Stimulated activated memory B cell treated with anti-CD40 and anti-IgM and Interleukin-4, amounts not matched to agents 10 μg/mL and 1 μg/mL and 100 μg/mL, for 72 hours (primary cell): ENCODE data around the gene BACE1-AS.
"Not testable (repeated sequence)": the region's sequence is repeated elsewhere in the genome, so short reads cannot be mapped to it uniquely, and the experiment has no call there.

Source experiments
- ATAC-seq: fragments of 150-1000 bp; cut with Tn5 transposase; 2 replicates; pipeline ENCODE4 v1.10.0; 2021
- H3K27ac Mint-ChIP-seq: one replicate; pipeline ENCODE4 v1.8.0; 2022; ENCODE audit warnings: mild to moderate bottlenecking, mixed read lengths
- H3K27me3 Mint-ChIP-seq: one replicate; pipeline ENCODE4 v1.8.0; 2022; ENCODE audit warnings: mixed read lengths
- H3K36me3 Mint-ChIP-seq: one replicate; pipeline ENCODE4 v1.8.0; 2022; ENCODE audit warnings: mixed read lengths
- H3K4me1 Mint-ChIP-seq: one replicate; pipeline ENCODE4 v1.8.0; 2022; ENCODE audit warnings: mixed read lengths
- H3K4me3 Mint-ChIP-seq: one replicate; pipeline ENCODE4 v1.8.0; 2022; ENCODE audit warnings: mild to moderate bottlenecking, moderate library complexity, mixed read lengths
- H3K9me3 Mint-ChIP-seq: one replicate; pipeline ENCODE4 v1.8.0; 2022; ENCODE audit warnings: mixed read lengths

Gene BACE1-AS

DNA sequence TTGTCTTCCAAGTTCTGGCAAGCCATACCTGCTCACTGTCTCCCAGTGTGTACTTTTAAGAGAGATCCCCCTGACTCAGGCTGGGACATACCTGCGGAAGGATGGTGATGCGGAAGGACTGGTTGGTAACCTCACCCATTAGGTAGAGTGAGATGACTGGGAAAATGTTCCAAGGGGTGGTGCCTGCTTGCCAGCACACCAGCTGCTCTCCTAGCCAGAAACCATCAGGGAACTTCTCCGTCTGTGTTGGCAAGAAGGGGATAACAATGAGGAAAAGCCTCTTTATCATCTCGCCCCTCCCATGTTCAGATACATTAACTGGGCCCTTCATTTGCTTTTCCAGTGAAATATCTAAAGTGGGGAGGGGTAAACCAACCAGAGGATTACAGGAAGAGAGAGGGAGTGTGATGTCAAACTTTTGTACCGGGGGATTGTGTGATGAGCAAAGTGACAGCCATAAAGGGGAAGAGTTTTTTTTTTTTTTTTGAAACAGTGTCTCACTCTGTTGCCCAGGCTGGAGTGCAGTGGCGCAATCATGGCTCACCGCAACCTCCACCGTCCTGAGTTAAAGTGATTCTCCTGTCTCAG is at the start of gene BACE1-AS:
TSS of gene BACE1-AS (plus strand) at position 538 of the 588 bp plus-strand sequence.
- Mint-ChIP-seq H3K36me3 (peaks cover 41% of the 10 kb centered on the region), H3K4me1 (no peaks in the 10 kb centered on the region), H3K9me3 (no peaks in the 10 kb centered on the region), H3K27ac (no peak within 1 kb of the TSS), H3K4me3 (no peak within 1 kb of the TSS), H3K27me3 (no peaks in the 10 kb centered on the region)
- no peak for ATAC-seq

DNA sequence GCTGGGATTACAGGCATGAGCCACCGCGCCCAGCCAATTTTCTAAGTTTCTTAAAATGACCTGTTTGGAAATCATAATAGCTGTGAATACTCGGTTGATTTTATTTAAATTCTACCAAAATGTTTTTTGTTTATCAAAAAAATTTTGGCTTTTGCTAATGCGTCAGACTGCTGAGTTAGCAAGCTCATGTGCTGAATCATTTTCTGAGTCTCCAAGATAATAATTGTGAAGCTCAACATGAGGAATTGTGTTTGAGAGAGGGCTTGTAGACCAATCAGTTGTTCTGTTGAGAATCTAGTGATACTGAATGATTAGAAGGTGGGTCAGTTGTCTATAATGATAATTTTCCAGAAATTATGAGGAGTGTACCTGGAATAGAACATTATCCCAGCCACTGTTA is 42.8 kb upstream of the BACE1-AS start:
- H3K36me3 Mint-ChIP-seq, result peaks cover 56% of the 10 kb centered on the region
- no peaks in the 10 kb centered on the region for H3K27me3 Mint-ChIP-seq
- no peaks in the 10 kb centered on the region for H3K9me3 Mint-ChIP-seq
- H3K27ac Mint-ChIP-seq, result no peak overlapping the region
- H3K4me1 Mint-ChIP-seq, result no peaks in the 10 kb centered on the region
- H3K4me3 Mint-ChIP-seq, result no peak overlapping the region
- ATAC-seq, result no peak

DNA sequence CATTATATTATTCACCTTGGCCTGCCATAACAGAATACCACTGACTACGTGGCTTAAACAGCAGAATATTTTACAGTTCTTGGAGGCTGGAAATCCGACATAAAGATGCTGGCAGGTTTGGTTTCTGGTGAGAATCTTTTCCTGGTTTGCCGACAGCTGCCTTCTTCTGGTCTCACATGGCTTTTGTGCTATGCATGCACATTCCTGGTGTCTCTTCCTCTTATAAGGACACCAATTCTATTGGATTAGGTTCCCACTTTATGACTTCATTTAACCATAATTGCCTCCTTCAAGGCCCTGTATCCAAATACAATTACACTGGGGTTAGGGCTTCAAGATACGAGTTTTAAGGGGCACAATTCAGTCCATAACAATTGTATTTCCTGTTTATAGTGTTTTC is 41.6 kb upstream of the BACE1-AS start:
- Mint-ChIP-seq H3K27me3 (no peaks in the 10 kb centered on the region), H3K27ac (no peak overlapping the region), H3K4me1 (no peaks in the 10 kb centered on the region)

DNA sequence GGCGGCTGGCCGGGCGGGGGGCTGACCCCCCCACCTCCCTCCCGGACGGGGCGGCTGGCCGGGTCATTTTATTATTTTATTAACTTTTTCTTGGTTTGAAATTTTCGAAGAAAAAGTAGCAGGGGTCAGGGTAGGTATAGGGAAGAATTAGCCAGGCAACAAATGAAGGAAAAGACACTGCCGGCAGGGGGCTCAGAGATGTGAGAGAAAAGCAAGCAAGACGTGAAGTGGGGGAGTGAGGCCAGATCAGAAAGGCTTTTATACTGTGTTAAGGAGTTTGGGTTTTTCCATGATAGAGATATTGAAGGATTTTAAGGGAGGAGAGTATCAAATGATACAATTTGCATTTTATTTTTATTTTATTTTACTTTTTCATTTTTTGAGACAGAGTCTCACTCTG is 39.6 kb upstream of the BACE1-AS start:
- H3K27me3 Mint-ChIP-seq, result no peaks in the 10 kb centered on the region
- H3K36me3 Mint-ChIP-seq, result peaks cover 61% of the 10 kb centered on the region
- H3K27ac Mint-ChIP-seq, result no peak overlapping the region
- ATAC-seq, result no peak
- H3K4me3 Mint-ChIP-seq, result no peak overlapping the region
- H3K9me3 Mint-ChIP-seq, result no peaks in the 10 kb centered on the region
- no peaks in the 10 kb centered on the region for H3K4me1 Mint-ChIP-seq

More for the DNA sequence above, 41.6 kb upstream of the BACE1-AS start:
- peaks cover 55% of the 10 kb centered on the region for H3K36me3 Mint-ChIP-seq
- ATAC-seq, result no peak
- no peak overlapping the region for H3K4me3 Mint-ChIP-seq
- no peaks in the 10 kb centered on the region for H3K9me3 Mint-ChIP-seq

DNA sequence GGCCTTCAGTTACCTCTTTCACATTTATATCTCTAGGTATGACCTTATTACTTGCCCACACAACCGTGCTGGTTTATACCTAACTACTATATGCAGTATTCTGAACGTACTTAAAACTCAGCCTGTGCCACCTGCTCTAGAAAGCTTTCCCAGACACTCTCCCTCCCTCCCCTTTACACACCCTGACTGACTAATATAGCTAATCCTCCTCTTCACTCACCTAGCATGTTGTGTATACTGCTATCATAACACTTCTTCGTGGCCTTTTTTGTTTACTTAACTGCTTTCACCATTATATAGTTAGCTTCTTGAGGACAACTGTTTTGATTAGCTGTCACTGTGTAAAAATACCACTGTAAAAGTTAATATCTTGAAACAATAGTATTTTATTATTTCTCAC is 35.2 kb upstream of the BACE1-AS start:
- Mint-ChIP-seq H3K4me1 (no peaks in the 10 kb centered on the region), H3K27ac (no peak overlapping the region), H3K27me3 (no peaks in the 10 kb centered on the region), H3K9me3 (no peaks in the 10 kb centered on the region), H3K4me3 (no peak overlapping the region), H3K36me3 (peaks cover 62% of the 10 kb centered on the region)
- ATAC-seq, result no peak

DNA sequence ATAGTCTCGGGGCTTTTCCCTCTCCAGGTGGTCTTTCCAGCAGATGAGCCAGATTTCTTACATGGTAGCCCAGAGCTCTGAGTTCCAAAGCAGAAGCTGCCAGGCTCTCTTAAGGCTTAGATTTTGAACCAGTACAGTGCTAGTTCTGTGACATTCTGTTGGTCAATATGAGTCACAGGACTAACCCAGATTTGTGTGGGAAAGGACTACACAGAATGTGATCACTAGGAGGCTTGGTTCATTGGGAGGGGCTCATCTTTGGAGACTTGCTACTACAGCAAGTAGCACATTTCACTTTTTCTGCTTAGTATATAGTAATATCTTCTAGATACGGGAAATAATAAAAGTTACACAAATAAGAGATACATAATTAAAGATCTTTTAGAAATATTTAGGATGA is 34.6 kb upstream of the BACE1-AS start:
- Mint-ChIP-seq H3K27me3 (no peaks in the 10 kb centered on the region), H3K4me1 (no peaks in the 10 kb centered on the region), H3K27ac (no peak overlapping the region), H3K36me3 (peaks cover 59% of the 10 kb centered on the region), H3K4me3 (no peak overlapping the region), H3K9me3 (no peaks in the 10 kb centered on the region)
- ATAC-seq, result no peak

DNA sequence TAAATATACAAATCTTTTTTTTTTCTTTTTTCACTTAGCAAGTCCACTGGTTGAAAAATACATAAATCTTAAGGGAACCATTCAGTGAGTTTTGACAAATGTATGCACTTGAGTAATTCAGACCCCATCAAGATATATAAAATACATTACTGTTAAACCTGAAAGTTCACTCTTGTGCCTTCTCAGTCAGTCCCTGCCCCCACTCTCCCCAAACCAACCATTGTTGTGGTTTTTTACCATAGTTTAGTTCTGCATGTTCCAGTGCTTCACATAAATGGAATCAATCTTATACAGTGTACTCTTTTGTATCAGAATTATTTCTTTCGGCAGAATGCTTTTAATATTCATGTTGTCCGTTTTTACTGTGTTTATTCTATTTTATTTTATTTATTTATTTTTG is 32.6 kb upstream of the BACE1-AS start:
- no peak overlapping the region for H3K27ac Mint-ChIP-seq
- no peaks in the 10 kb centered on the region for H3K9me3 Mint-ChIP-seq
- peaks cover 57% of the 10 kb centered on the region for H3K36me3 Mint-ChIP-seq
- no peak for ATAC-seq
- no peaks in the 10 kb centered on the region for H3K27me3 Mint-ChIP-seq
- H3K4me1 Mint-ChIP-seq, result no peaks in the 10 kb centered on the region
- H3K4me3 Mint-ChIP-seq, result no peak overlapping the region

DNA sequence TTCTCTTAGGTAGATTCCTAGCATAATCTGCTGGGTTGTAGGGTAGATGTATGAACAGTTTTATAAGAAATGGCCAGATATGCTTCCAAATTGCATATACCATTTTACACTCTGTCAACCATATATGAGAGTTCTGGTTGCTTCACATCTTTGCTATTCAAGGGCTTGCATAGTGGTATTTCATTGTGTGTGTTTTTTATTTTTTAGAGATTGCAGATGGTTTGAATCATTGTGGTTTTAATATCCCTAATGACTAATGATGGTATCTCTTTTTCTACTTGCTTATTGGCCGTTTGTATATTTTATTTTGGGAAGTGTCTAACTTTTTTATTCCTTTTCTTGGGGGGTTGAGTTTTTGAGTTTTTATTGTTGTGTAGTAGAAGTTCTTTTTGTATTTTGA is 31.7 kb upstream of the BACE1-AS start:
- peaks cover 53% of the 10 kb centered on the region for H3K36me3 Mint-ChIP-seq
- no peaks in the 10 kb centered on the region for H3K27me3 Mint-ChIP-seq
- no peak for ATAC-seq
- no peaks in the 10 kb centered on the region for H3K4me1 Mint-ChIP-seq
- H3K27ac Mint-ChIP-seq, result no peak overlapping the region
- no peaks in the 10 kb centered on the region for H3K9me3 Mint-ChIP-seq
- H3K4me3 Mint-ChIP-seq, result no peak overlapping the region

DNA sequence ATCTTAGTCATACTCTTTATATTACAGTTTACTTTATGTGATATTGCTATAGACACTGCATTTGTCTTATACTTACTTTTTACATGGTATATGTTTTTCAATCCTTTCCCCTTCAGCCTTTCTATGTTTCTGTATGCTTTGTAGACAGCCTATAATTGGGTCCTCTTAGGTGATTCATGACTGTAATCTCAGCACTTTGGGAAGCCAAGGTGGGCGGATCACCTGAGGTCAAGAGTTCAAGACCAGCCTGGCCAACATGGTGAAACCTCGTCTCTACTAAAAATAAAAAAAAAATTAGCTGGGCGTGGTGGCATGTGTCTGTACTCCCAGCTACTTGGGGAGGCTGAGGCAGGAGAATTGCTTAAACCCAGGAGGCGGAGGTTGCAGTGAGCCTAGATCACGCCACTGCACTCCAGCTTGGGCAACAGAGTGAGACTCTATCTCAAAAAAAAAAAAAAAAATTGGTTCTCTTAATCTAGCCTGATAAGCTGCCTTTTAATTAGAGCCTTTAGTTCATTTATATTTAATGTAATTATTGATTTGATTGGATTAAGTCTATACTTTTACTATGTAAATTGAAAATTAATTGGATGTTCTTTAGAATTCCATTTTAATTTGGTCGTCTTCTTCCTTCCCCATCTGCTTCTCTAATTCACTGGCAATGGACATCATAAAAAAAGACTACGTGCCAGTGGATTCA is 26.4 kb upstream of the BACE1-AS start:
- H3K36me3 Mint-ChIP-seq, result peaks cover 36% of the 10 kb centered on the region
- ATAC-seq, result not testable (repeated sequence)

DNA sequence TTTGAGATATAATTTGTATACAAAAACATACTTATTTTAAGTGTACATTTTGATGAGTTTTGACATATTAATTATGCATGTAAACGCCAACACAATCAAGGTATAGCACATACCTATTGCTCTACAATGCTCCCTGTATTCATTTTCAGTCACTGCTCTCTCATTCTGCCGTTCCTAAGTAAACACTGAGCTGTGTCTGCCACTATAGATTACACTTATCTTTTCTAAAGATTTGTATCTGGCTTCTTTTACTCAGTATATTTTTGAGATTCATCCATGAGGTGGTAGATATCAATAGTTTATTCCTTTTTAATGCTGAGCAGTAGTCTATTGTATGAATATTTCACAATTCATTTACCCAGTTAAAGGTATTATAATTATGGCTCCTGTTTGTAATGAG is 25.4 kb upstream of the BACE1-AS start:
- peaks cover 32% of the 10 kb centered on the region for H3K36me3 Mint-ChIP-seq
- H3K27ac Mint-ChIP-seq, result no peak overlapping the region

More for the DNA sequence above, 26.4 kb upstream of the BACE1-AS start:
- not testable (repeated sequence) for H3K9me3 Mint-ChIP-seq, H3K27ac Mint-ChIP-seq, H3K4me3 Mint-ChIP-seq, H3K4me1 Mint-ChIP-seq, H3K27me3 Mint-ChIP-seq

DNA sequence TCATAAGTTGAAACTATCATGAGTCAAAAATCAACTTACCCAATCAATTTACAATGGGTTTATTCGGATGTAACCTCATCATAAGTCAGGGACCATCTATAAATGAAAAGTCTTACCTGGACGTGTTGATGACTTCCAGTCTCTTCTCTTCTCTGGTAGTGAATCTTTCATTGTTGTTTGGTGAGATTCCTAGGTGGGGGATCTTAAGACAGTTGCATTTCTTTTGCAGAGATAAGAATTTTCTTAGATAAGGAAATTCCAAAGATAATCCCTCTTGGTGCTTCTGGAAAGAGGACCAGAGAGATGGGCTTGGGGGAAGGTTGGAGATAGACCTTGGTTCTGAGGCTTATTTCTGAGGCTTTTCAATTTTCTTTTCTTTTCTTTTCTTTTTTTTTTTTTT is 21.3 kb upstream of the BACE1-AS start:
- no peak overlapping the region for H3K27ac Mint-ChIP-seq
- no peaks in the 10 kb centered on the region for H3K9me3 Mint-ChIP-seq
- H3K27me3 Mint-ChIP-seq, result no peaks in the 10 kb centered on the region
- no peak overlapping the region for H3K4me3 Mint-ChIP-seq
- ATAC-seq, result no peak
- peaks cover 49% of the 10 kb centered on the region for H3K36me3 Mint-ChIP-seq
- H3K4me1 Mint-ChIP-seq, result no peaks in the 10 kb centered on the region

More for the DNA sequence above, 25.4 kb upstream of the BACE1-AS start:
- Mint-ChIP-seq H3K9me3 (no peaks in the 10 kb centered on the region), H3K4me3 (no peak overlapping the region), H3K27me3 (no peaks in the 10 kb centered on the region), H3K4me1 (no peaks in the 10 kb centered on the region)
- no peak for ATAC-seq

DNA sequence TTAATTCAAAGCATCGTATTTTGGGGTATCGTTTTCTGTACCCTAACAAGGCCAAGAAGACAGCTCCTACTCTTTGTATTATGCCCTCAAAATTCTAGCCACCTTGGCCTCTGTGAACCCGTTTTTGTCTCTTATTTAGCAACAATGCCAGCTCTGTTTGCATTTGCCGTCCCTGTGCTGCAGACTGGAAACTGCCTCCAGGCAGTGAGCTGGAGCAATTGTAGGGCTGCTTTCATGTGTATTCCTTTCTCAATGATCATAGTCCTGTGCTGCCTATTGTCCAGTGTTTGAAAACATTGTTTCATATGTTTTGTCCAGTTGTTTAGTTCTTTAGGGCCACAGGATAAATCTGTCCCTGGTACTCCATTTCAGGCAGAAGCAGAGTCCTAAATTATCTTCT is 19.9 kb upstream of the BACE1-AS start:
- H3K27me3 Mint-ChIP-seq, result no peaks in the 10 kb centered on the region
- no peaks in the 10 kb centered on the region for H3K9me3 Mint-ChIP-seq
- H3K4me1 Mint-ChIP-seq, result peaks cover 5% of the 10 kb centered on the region
- peaks cover 55% of the 10 kb centered on the region for H3K36me3 Mint-ChIP-seq
- ATAC-seq, result no peak
- H3K4me3 Mint-ChIP-seq, result no peak overlapping the region
- no peak overlapping the region for H3K27ac Mint-ChIP-seq

DNA sequence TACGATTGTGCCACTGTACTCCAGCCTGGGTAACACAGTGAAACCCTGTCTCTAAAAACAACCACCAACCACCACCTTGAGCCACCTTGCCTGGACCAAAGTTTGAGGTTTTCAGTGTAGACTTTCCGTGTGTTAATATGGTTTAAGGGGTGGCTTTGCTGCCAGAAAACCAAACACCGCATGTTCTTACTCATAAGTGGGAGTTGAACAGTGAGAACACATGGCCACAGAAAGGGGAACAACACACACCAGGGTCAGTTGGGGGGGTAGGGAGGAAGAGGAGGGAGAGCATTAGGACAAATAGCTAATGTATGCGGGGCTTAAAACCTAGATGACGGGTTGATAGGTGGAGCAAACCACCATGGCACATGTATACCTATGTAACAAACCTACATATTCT is 19.0 kb upstream of the BACE1-AS start:
- H3K4me1 Mint-ChIP-seq, H3K4me3 Mint-ChIP-seq, H3K27me3 Mint-ChIP-seq, H3K9me3 Mint-ChIP-seq, H3K27ac Mint-ChIP-seq, ATAC-seq: not testable (repeated sequence)
- peaks cover 48% of the 10 kb centered on the region for H3K36me3 Mint-ChIP-seq

DNA sequence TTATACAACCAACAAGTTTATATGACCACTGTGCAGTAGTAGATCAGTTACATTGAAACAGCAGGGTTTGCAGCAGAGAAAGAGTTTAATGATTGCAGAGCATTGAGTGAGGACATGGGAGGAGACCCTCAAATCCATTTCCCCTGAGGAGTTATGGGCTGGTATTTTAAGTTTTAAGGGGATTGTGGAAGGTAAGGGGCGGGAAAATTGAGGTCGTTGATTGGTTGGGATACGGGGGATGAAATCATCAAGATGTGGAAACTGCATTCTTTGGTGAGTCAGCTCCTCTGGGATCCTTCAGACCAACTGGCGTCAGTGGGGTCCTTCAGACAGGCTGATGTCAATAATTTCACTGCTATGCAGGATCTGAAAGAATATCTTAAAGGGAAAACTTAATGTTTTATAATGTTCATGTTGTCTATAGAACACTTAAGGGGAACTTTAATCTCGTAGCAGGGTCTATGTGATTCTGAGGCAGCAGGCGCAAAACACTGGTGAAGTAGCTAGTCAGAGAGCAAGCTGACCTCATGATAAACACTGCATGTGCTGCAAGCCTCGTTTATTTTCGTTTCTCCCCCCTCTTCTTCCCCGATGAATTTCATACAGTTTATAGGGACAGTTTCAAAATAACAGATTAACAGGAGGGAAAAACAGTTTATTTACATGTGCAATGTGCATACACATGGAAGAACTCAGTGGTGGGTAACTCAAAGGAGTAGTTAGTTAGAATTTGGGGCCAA is 17.4 kb upstream of the BACE1-AS start:
- Mint-ChIP-seq H3K4me1 (peaks cover 5% of the 10 kb centered on the region), H3K9me3 (no peaks in the 10 kb centered on the region), H3K4me3 (no peak overlapping the region), H3K27me3 (no peaks in the 10 kb centered on the region), H3K27ac (no peak overlapping the region), H3K36me3 (peaks cover 38% of the 10 kb centered on the region)
- no peak for ATAC-seq

DNA sequence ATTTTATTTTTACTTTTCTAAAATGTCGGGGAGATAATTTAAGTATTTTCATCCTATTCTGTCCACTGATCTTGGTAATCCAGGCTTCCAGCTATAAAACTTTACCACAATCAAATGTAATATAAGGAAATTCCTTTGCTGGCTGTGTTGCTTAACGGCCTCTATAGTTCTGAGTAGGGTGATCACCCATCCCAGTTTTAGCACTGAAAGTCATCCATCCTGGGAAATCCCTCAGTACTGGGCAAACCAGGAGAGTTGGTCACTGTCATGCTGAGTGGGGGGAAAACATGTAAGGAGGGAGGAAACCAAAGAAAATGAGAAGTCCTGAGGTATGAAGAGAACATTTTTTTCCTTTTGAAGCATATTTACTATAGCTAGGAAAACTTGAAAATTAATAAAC is 12.8 kb upstream of the BACE1-AS start:
- Mint-ChIP-seq H3K4me1 (peaks cover 5% of the 10 kb centered on the region), H3K36me3 (peaks cover 58% of the 10 kb centered on the region)

More for the DNA sequence above, 12.8 kb upstream of the BACE1-AS start:
- no peaks in the 10 kb centered on the region for H3K9me3 Mint-ChIP-seq
- no peaks in the 10 kb centered on the region for H3K27me3 Mint-ChIP-seq
- no peak for ATAC-seq
- H3K4me3 Mint-ChIP-seq, result no peak overlapping the region
- H3K27ac Mint-ChIP-seq, result no peak overlapping the region
